Lower leg skin (tissue), 3 donors: ENCODE data around the gene PLEKHA4.

Experiments used
- POLR2A ChIP-seq, 2 donors: fragments of 450-650 bp; IDR thresholded peaks; one replicate each; pipeline ENCODE4 v1.6.1; 2016 to 2017; ENCODE audit warnings: antibody characterized with exemption in 2 of 2, mild to moderate bottlenecking in 1 of 2, moderate library complexity in 1 of 2
- TF ChIP-seq, protein P1 (sequence below), 3 donors: fragments of 450-650 bp; IDR thresholded peaks; one replicate each; pipeline ENCODE4 v1.5.1; 2016; ENCODE audit warnings: antibody characterized with exemption in 3 of 3, mild to moderate bottlenecking in 3 of 3, moderate library complexity in 2 of 3

DNA sequence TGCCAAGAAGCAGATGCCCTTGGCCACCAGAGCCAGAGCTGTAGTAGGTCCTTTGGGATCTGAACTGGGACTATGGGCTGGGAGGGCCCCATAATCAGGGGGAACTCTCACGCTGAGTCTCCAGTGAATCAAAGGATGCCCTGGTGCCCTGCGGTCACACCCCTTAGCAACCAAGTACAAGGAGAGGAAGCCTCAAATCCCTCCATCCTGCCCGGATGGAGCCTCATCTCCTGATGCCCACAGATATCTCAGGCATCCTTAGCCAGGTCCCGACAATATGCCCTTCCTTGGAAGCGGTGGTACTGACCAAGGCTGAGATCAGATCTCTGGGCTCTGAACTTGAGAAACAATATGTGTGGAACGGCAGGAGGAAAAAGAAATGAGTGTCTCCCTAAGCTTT lies 1.7 kb downstream of the PLEKHA4 start:
- TF ChIP-seq, protein P1, sequence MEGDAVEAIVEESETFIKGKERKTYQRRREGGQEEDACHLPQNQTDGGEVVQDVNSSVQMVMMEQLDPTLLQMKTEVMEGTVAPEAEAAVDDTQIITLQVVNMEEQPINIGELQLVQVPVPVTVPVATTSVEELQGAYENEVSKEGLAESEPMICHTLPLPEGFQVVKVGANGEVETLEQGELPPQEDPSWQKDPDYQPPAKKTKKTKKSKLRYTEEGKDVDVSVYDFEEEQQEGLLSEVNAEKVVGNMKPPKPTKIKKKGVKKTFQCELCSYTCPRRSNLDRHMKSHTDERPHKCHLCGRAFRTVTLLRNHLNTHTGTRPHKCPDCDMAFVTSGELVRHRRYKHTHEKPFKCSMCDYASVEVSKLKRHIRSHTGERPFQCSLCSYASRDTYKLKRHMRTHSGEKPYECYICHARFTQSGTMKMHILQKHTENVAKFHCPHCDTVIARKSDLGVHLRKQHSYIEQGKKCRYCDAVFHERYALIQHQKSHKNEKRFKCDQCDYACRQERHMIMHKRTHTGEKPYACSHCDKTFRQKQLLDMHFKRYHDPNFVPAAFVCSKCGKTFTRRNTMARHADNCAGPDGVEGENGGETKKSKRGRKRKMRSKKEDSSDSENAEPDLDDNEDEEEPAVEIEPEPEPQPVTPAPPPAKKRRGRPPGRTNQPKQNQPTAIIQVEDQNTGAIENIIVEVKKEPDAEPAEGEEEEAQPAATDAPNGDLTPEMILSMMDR (IDR thresholded peaks at IDR 0.05) = no peak
- TF ChIP-seq POLR2A (IDR thresholded peaks at IDR 0.05) = no peak
